Hepatocyte (in vitro differentiated cells): ENCODE results near the gene A3GALT2. TPM values are rescaled to one million over a fixed set of nuclear protein-coding genes. Genes with fewer than 3 reads are reported as not detected.

Experiments
- DNase-seq: peaks from one replicate; pipeline ENCODE4 v3.0.0-alpha.2; 2016; ENCODE audit warnings: low spot score
- H2AFZ ChIP-seq: fragments of 200-600 bp; sonication (generic); 2 replicates; pipeline ENCODE4 v1.6.0; 2016; ENCODE audit warnings: antibody characterized with exemption, mild to moderate bottlenecking
- H3K27ac ChIP-seq: fragments of 200-600 bp; sonication (generic); 2 replicates; pipeline ENCODE4 v1.5.1; 2016; ENCODE audit warnings: mild to moderate bottlenecking
- H3K27me3 ChIP-seq: fragments of 200-600 bp; sonication (generic); 2 replicates; pipeline ENCODE4 v1.6.1; 2016
- H3K36me3 ChIP-seq: fragments of 200-600 bp; sonication (generic); replicated peaks from 2 replicates; pipeline ENCODE4 v1.5.1; 2016; ENCODE audit warnings: low read depth; ENCODE audit not compliant: insufficient read depth
- H3K4me1 ChIP-seq: fragments of 200-600 bp; sonication (generic); 2 replicates; pipeline ENCODE4 v1.5.1; 2016; ENCODE audit warnings: mild to moderate bottlenecking, moderate library complexity; ENCODE audit not compliant: insufficient read depth
- H3K4me2 ChIP-seq: fragments of 200-600 bp; sonication (generic); 2 replicates; pipeline ENCODE4 v1.6.0; 2016
- H3K4me3 ChIP-seq: fragments of 200-600 bp; sonication (generic); 2 replicates; pipeline ENCODE4 v1.5.1; 2016; ENCODE audit warnings: mild to moderate bottlenecking
- H3K79me2 ChIP-seq: fragments of 200-600 bp; sonication (generic); 2 replicates; pipeline ENCODE4 v1.6.0; 2017; ENCODE audit warnings: mild to moderate bottlenecking
- H3K9me2 ChIP-seq: fragments of 200-600 bp; sonication (generic); replicated peaks from 2 replicates; pipeline ENCODE4 v1.6.0; 2017; ENCODE audit warnings: mild to moderate bottlenecking; ENCODE audit not compliant: insufficient read depth
- H3K9me3 ChIP-seq: fragments of 200-600 bp; sonication (generic); 2 replicates; pipeline ENCODE4 v1.5.1; 2016; ENCODE audit warnings: low read depth, mild to moderate bottlenecking
- H4K20me1 ChIP-seq: fragments of 200-600 bp; sonication (generic); 2 replicates; pipeline ENCODE4 v1.6.0; 2016; ENCODE audit warnings: mild to moderate bottlenecking; ENCODE audit not compliant: insufficient read depth, poor library complexity, severe bottlenecking
- EZH2 ChIP-seq: fragments of 200-600 bp; sonication (generic); IDR thresholded peaks from 2 replicates; pipeline ENCODE4 v1.6.1; 2016; ENCODE audit warnings: antibody characterized with exemption, mild to moderate bottlenecking, borderline replicate concordance
- EZH2phosphoT487 ChIP-seq: fragments of 200-600 bp; sonication (generic); IDR thresholded peaks from one replicate; pipeline ENCODE4 v1.6.1; 2018; ENCODE audit warnings: antibody characterized with exemption, mild to moderate bottlenecking, low read depth, moderate library complexity; ENCODE audit not compliant: unreplicated experiment, severe bottlenecking
- WGBS: methylation state at CpG from one replicate; pipeline ENCODE4 v1.1.6; 2016; ENCODE audit warnings: low lambda C conversion rate; ENCODE audit errors: missing lambda C conversion rate; 5-methylcytosine and 5-hydroxymethylcytosine counted together
- polyA plus RNA-seq: library from polyadenylated mRNA; unstranded; fragments of >200 nt; fragmentation: Nextera tagmentation; extraction: Ambion mirVana; gene quantifications from 2 replicates; pipeline ENCODE4 v1.2.1, GENCODE V29; 2016
- total RNA-seq: library from RNA; depleted of rRNA; stranded (reverse); fragments of >200 nt; gene quantifications from 2 replicates; pipeline ENCODE4 v1.2.3, GENCODE V29; 2014
- TF ChIP-seq, protein P1 (sequence below): fragments of 200-600 bp; sonication (generic); IDR thresholded peaks from 2 replicates; pipeline ENCODE4 v1.5.1; 2016; ENCODE audit warnings: antibody characterized with exemption, mild to moderate bottlenecking; ENCODE audit not compliant: poor library complexity

The A3GALT2 gene
- total and polyA plus RNA-seq, 2 experiments from 2014 or later = not detected

DNA sequence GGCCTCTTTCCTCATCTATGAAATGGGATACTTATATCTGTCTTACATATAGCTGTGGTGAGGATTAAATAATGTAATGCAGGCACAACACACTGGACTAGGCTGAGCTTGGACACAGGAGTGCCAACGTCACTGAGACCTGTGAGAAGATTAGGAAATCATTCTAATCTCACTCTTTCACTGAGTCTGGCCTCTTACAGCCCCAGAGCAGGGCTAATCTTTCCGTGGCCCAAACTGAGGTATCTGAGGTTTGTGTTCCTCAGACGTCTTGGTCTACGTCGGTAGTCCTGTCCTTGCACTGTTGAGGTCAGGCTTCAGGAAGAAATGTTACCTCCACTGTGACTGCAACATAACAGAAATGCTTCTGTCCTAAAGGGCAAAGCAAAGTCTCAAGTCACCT, 22.6 kb upstream of the A3GALT2 start:
- no peak for DNase-seq
- Histone ChIP-seq H3K9me3 (no peaks in the 10 kb centered on the region), H3K27me3 (no peaks in the 10 kb centered on the region), H3K36me3 (no peaks in the 10 kb centered on the region), H2AFZ (no peak overlapping the region), H3K9me2 (no peaks in the 10 kb centered on the region), H3K27ac (peak overlapping the region; percentile 96), H3K4me1 (peaks cover 94% of the 10 kb centered on the region), H3K4me2 (peak overlapping the region; percentile 93), H3K79me2 (peaks cover 96% of the 10 kb centered on the region), H4K20me1 (peaks cover 83% of the 10 kb centered on the region), H3K4me3 (no peak overlapping the region)
- TF ChIP-seq EZH2phosphoT487 (no peak), EZH2 (no peak)
- TF ChIP-seq, protein P1, sequence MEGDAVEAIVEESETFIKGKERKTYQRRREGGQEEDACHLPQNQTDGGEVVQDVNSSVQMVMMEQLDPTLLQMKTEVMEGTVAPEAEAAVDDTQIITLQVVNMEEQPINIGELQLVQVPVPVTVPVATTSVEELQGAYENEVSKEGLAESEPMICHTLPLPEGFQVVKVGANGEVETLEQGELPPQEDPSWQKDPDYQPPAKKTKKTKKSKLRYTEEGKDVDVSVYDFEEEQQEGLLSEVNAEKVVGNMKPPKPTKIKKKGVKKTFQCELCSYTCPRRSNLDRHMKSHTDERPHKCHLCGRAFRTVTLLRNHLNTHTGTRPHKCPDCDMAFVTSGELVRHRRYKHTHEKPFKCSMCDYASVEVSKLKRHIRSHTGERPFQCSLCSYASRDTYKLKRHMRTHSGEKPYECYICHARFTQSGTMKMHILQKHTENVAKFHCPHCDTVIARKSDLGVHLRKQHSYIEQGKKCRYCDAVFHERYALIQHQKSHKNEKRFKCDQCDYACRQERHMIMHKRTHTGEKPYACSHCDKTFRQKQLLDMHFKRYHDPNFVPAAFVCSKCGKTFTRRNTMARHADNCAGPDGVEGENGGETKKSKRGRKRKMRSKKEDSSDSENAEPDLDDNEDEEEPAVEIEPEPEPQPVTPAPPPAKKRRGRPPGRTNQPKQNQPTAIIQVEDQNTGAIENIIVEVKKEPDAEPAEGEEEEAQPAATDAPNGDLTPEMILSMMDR = no peak
- WGBS = 57% methylated on average over 5 of the region's 5 CpGs

- Histone ChIP-seq H2AFZ (no peak overlapping the region), H3K4me2 (peak overlapping the region; percentile 60), H3K27me3 (no peaks in the 10 kb centered on the region), H3K27ac (peak overlapping the region; percentile 96), H3K9me3 (no peaks in the 10 kb centered on the region), H3K9me2 (no peaks in the 10 kb centered on the region), H4K20me1 (peaks cover 88% of the 10 kb centered on the region), H3K79me2 (peaks cover 96% of the 10 kb centered on the region), H3K36me3 (no peaks in the 10 kb centered on the region), H3K4me3 (no peak overlapping the region), H3K4me1 (peaks cover 96% of the 10 kb centered on the region)
- 12% methylated on average over 7 of the region's 7 CpGs for WGBS
- no peak for TF ChIP-seq EZH2phosphoT487
- TF ChIP-seq, protein P1 = no peak
- DNase-seq = peak; percentile 91
These were observed 21.3 kb upstream of the A3GALT2 start for GRCh38 chr1:33342041-33342723.

DNA sequence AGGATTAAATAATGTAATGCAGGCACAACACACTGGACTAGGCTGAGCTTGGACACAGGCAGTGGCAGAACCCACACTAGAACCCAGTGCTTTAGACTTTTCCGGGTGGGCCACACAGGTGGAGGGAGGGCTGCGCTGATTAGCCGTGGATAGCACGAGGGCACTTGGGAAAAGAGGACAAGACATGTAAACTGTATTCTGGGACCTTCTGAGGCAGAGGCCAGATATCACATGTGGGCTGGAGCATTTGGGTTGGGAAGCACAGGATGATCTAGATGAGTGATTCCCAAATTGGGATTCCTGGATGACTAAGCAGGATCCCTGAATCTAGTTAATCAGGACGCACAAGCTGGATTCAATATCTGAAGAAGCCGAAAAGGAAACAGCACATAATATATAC, 20.3 kb upstream of the A3GALT2 start:
- H3K4me3 ChIP-seq = no peak overlapping the region
- no peaks in the 10 kb centered on the region for H3K9me3 ChIP-seq
- peaks cover 86% of the 10 kb centered on the region for H4K20me1 ChIP-seq
- 79% methylated on average over 6 of the region's 6 CpGs for WGBS
- H3K79me2 ChIP-seq = peaks cover 95% of the 10 kb centered on the region
- no peaks in the 10 kb centered on the region for H3K36me3 ChIP-seq
- TF ChIP-seq EZH2 (no peak), EZH2phosphoT487 (no peak)
- TF ChIP-seq, protein P1 = no peak
- DNase-seq = no peak
- peaks cover 93% of the 10 kb centered on the region for H3K4me1 ChIP-seq
- H3K27me3 ChIP-seq = no peaks in the 10 kb centered on the region
- peak overlapping the region; percentile 58 for H3K4me2 ChIP-seq
- no peaks in the 10 kb centered on the region for H3K9me2 ChIP-seq
- no peak overlapping the region for H2AFZ ChIP-seq
- H3K27ac ChIP-seq = peak overlapping the region; percentile 84
